CD4-positive, alpha-beta T cell treated with Interleukin-21 for 1 hour (primary cell): Measurements from ENCODE around the gene ABCF1.

Source experiments
- DNase-seq: peaks from one replicate; pipeline ENCODE4 v3.0.0-alpha.2; 2020

ABCF1 gene

DNA sequence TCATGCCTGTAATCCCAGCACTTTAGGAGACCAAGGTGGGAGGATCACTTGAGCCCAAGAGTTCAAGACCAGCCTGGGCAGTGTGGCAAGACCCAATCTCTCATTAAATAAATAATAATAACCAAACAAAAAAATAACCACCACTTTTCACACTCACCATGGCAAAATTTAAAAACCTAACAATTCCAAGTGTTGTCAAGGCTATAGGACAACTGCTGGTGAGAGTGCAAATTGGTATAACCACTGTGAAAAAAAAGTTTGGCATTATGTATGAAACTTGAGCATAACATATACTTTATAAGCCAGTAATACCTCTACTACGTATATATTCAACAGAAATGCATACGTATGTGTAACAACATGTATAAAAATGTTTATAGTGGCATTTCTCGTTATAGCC lies 10.3 kb upstream of the ABCF1 start:
- no peak for DNase-seq

DNA sequence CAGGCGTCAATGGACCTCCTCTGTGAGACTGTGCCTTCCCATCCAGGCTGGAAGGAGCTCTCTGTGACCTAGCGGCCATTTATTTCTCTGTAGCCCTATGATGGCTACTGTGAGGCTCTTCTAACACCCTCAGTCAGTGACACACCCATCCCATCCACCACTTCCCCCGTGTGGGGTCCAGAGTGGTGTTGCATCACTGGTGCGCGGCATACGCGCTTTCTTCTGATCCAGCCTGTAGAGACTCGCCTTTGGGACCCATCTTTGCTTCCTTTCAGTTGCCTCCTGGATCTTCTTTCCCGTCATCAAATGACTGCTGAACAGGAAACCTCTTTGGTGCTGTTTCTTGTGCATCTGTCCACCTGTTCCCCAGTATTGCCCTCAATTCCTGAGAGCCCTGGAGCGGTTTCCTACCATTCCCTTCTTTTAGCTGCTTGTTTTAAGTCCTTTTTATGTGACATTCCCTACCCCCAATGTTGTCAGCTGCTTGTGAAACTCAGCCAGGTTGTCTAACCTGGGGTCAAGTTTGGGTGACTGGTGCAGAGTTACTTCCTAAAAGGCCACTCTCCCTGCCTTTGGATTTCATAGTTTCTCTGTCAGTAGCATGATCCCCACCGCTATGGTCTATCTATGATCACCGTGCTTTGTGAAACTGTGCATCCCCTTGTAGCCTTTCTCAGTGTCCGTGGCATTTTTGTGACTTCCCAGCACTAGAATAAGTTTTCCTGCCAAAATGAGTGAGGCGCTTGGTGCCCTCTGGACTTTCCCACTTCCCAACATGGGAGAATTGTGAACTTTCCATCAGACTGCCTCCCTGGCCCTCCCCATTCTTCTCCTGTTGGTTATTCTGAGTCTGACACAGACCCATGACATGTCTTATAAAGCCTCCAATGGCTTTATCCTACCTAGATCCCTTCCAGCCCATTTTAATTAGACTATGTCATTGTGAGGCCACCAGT lies 8.5 kb upstream of the ABCF1 start:
- DNase-seq = no peak

DNA sequence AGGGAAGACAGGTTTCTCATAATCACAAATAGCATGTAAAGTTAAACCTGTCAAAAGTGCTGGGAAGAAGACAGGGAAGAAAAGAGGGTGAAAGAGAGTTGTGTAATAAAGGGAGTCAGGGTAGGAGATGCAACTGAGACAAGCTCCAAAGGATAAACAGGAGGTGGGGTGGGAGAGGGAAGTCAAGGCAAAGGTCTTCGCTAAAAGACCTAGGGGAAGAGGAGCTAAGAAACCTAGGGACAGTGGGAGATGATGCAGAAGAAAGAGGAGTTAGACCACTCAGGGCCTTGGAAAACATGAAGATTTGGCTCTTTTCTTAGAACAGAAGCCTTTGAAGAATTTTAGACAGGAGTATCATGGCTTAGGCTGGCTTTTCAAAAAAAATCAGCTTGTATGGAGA lies 7.1 kb upstream of the ABCF1 start:
- DNase-seq = no peak

DNA sequence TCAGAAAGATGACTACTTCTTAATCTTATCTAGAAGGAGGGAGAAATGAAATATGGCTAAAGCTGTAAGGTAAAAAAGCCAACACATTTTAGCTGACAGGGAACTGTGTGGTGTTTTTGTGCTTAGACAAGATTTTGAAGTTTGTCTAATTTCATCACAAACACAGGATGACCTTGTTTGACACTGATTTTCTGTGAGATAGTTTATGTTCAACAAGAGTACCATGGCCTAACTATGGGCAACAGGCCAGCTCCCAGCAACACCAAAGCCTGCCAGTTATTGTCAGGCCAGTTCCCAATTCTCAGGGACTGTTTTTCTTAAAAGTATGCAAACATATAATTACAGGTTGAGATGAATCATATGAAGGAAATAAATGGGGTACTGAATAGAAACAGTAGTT lies 5.5 kb upstream of the ABCF1 start:
- DNase-seq = no peak

DNA sequence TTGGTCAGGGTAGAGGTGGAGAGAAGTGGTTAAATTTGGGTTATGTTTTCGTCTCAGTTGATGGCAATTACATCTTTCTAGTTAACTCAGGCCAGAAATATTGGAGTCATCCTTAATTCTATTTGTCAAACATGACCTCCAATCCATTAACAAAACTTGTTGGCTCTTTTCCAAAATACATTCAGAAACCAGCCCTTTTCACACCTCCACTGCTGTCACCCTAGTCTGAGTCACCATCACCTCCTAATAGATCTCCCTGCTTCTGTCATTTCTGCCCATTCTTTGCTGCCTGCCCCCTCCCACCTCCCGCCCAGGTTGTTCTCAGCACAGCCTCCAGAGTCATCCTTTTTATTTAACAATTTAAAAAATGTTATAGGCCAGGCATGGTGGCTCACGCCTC lies 3.0 kb upstream of the ABCF1 start:
- peak; percentile 55 for DNase-seq

DNA sequence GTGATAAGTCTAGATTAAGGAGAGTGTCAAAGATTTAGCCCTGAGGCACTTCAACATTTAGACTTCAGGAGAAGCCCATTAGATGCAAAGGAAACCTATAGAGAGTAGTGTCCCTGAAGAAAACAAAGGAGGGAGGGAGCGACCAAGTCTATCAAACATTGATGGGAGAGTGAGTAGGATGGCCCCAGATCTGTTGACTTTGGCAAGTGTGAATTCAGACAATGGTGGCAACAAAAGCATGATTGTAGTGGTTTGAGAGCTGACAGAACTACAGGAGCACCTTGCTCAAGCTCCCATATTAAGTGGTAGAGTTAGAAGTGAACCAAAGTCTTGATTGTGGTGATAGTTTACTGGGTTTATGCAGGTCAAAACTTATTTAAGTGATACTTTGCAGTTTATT lies 979 bp upstream of the ABCF1 start:
- DNase-seq = no peak

DNA sequence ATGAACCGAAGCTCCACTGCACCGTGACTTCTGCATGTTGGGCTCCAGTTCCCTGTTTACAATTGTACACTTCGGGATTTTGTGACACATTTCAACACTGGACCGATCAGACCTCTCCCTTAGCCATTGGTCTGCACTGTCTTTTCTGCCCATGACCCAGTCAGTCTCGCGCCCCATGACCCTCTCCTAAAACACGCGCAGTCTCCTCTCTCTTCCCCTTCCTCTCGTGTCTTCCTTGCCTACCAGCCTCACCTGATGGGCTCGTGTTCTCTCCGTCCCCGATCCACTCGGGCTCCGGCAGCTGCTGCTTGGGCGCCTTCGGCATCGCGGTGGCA lies 535 bp upstream of the ABCF1 start:
- DNase-seq = no peak

DNA sequence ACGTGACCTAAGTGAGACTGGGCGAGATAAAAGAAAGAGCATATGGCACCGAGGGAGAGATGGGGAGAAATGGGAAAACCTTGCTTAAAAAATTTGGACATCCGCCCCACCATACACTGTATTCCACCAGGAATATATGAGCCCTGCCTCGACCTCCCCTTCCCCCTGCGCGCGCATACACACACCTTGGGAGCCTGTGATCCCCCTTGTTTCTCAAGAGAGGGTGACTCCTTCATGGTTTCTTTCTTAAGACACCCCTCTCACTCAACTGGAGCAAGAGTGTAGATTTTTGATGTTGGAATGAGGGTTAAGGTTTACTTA lies 480 bp downstream of the ABCF1 start:
- DNase-seq = no peak

DNA sequence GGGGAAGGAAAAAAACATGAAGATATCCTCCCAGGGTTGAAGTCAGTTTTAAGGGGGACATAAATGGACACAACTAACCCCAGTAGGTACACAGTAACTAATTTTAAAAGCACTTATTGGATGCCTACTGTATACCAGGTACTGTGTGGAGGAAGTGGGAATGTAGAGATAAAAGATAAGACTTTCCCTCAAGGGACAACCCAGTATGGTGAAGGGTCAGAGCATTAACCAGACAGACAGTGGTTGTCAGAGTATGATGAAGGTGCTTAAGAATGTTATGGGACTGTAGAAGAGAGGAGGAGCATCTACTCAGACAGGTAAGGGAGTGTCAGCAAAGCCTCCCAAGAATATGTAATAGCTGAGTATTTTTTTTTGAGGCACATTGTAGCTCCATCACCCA lies 906 bp downstream of the ABCF1 start:
- no peak for DNase-seq

DNA sequence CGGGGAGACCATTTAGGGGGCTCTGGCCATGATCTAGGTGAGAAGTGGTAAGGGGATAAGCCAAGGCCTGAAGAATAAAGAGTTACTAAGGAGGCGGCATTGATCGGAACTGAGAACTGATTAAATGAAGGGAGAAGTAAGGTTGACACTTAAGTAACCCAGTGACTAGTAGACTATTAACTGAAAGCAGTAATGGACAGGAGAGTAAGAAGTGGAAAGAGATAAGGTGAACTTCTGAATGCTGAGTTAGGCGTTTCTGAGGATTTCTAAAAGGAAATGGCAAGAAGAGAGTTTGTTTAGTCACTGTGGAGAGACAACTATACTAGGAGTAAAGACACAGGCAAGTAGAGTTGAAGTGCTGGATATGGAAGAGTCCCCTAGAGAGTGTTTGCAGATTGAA lies 1.9 kb downstream of the ABCF1 start:
- DNase-seq = no peak

DNA sequence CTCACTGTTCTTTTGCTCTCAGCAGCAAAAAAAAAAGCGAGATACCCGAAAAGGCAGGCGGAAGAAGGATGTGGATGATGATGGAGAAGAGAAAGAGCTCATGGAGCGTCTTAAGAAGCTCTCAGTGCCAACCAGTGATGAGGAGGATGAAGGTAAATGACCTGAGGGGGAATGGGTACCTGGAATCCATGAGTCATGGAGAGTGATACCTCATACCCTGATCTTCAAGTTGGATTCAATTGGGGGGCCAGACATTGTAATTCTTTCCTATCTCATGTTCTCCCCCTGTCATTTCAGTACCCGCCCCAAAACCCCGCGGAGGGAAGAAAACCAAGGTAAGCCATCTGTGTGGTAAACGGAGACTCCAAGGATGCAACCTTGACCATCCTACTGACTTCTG lies 6.8 kb downstream of the ABCF1 start:
- no peak for DNase-seq

DNA sequence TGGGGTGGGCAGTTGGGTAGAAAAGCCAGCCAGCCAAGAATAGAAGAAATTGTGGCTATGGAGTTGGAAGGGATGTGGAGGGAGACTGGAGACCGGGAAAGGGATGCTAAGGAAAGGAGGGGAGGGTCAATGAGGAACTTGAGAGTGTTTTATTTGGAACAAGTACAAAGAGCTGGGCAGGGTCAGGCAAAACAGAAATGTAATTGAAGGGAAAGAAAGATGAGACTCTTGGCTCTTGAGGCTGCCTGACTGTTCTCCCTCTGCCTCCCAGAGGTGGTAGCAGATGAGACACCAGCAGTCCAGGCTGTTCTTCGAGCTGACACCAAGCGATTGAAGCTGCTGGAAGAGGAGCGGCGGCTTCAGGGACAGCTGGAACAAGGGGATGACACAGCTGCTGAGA lies 12.7 kb downstream of the ABCF1 start:
- DNase-seq = no peak

DNA sequence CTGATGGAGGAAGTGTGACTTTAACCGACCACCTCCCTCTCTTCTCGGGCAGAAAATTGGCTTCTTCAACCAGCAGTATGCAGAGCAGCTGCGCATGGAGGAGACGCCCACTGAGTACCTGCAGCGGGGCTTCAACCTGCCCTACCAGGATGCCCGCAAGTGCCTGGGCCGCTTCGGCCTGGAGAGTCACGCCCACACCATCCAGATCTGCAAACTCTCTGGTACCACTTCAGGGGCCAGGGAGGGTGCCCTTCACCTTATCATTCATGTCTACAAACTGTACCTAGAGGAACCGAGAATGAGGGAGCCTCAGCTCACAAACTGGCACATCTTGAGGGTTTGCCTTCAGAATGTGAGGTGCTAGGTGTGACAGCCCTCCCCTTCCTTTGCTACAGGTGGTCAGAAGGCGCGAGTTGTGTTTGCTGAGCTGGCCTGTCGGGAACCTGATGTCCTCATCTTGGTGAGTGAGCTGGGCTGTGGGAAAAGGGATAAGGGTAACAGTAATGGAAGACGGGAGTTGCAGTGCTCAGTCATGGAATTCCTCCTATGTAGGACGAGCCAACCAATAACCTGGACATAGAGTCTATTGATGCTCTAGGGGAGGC lies 18.6 kb downstream of the ABCF1 start:
- DNase-seq = no peak

DNA sequence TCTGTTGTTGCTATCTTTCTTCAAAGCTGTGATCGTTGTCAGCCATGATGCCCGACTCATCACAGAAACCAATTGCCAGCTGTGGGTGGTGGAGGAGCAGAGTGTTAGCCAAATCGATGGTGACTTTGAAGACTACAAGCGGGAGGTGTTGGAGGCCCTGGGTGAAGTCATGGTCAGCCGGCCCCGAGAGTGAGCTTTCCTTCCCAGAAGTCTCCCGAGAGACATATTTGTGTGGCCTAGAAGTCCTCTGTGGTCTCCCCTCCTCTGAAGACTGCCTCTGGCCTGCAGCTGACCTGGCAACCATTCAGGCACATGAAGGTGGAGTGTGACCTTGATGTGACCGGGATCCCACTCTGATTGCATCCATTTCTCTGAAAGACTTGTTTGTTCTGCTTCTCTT lies 19.3 kb downstream of the ABCF1 start:
- DNase-seq = no peak

DNA sequence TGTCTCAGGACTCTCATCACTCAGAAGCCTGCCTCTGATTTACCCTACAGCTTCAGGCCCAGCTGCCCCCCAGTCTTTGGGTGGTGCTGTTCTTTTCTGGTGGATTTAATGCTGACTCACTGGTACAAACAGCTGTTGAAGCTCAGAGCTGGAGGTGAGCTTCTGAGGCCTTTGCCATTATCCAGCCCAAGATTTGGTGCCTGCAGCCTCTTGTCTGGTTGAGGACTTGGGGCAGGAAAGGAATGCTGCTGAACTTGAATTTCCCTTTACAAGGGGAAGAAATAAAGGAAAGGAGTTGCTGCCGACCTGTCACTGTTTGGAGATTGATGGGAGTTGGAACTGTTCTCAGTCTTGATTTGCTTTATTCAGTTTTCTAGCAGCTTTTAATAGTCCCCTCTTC lies 19.8 kb downstream of the ABCF1 start:
- no peak for DNase-seq

DNA sequence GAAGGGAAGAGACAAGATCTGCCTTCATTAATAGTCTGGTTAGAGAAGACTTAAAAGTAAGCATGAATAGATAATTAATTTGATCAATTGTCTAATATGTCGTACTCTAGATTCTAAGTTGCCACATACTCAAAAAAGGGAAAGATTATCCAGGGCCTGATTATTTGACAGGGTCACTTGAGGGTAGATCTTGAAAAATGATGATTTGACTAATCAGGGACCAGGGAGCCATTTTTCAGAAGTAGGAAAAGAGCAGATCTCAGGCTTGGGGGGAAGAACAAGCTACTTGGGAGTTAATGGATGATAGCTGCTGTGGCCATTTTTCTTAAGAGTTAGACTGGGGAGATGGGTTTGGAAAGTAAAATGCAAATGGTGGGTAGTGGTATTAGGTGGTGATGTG lies 21.0 kb downstream of the ABCF1 start:
- no peak for DNase-seq

DNA sequence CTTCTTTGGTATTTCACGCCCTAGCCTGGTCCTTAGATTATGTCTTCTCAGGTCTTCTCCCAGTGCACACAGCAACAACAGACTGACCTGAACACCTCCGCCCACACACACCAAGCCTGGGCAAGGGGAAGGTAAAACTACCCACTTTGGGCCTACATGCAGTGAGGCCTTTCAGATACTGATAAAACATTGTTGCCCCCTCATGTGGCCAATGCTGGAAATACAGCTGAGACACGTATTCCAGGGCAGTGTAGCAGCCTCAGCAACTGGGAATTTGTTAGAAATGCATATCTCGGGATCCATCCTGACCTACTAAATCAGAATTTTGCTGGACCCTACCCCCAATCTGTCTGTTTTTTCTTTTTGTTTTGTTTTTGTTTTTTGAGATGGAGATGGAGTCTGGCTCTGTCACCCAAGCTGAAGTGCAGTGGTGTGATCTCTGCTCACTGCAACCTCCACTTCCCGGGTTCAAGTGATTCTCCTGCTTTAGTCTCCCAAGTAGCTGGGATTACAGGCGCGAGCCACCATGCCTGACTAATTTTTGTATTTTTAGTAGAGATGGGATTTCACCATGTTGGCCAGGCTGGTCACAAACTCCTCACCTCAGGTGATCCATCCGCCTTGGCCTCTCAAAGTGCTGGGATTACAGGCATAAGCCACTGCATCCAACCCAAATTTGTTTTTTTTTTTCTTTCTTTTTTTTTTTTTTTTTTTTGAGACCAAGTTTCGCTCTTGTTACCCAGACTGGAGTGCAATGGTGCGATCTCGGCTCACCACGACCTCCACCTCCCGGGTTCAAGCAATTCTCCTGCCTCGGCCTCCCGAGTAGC lies 26.3 kb downstream of the ABCF1 start:
- peak; percentile 84 for DNase-seq

DNA sequence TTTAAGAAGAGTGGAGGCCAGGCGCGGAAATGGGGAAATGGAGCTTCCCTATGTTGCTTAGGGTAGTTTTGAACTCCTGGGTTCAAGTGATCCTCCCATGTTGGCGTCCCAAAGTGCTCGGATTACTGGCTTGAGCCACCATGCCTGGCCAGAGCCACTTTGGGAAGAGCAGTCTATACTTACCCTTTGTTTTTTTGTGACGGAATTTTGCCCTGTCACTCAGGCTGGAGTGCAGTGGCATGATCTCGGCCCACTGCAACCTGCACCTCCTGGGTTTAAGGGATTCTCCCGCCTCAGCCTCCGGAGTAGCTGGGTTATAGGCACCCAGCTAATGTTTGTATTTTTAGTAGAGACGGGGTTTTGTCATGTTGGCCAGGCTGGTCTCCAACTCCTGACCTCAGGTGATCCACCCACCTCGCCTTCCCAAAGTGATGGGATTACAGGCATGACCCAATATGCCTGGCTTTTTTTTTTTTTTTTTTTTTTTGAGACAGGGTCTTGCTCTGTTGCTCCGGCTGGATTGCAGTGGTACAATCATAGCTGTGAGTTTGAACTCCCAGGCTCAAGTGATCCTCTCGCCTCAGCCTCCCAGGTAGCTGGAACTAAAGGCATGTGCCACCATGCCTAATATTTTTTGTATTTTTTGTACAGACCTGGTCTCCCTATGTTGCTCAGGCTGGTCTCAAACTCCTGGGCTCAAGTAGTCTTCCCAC lies 27.8 kb downstream of the ABCF1 start:
- no peak for DNase-seq

DNA sequence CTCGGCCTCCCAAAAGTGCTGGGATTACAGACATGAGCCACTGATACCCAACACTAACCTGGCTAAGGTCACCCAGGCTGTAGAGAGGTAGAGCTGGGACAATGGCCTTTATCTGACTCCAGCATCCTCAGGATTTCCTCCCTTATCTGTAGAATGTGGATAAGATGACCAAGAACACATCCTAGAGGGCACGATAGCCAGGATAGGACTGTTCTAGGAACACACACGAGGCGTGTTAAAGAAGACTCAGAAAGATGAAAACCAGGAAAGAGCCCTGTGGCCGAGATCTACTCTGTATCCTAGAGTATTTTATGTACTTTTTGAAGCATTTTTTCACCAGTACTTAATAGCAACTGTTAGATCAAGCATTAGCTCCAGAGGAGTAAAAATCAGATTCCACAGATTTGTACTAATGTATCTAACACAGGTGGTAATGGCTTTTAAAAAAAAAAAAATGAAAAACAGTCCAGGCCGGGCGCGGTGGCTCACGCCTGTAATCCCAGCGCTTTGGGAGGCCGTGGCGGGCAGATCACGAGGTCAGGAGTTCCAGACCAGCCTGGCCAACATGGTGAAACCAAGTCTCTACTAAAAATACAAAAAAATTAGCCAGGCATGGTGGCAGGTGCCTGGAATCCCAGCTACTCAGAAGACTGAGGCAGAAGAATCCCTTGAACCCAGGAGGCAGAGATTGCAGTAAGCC lies 28.5 kb downstream of the ABCF1 start:
- DNase-seq = no peak

DNA sequence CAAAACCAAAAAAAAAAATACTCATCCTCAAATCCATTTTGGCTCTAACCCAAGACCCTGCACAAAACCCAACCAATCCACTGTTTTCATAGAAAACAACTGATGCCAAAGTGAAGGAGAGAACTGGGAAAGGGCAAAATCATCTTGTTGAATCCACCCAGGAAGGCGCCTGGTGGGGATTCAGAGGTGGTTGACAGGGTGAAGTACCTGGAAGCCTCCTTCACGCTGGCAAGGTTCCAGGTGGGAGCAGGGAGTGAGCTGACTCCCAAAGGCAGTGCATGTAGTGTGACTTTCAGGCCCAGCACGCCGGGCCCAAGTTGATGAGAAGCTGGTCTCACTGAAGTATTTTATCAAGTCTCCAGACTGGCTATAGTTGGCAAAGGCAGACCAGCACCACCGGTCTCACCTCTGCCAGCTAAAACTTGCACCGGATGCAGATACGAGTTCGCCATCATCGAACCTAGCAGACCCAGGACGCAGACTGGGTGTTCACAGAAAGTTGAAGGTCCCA lies 29.3 kb downstream of the ABCF1 start:
- no peak for DNase-seq

DNA sequence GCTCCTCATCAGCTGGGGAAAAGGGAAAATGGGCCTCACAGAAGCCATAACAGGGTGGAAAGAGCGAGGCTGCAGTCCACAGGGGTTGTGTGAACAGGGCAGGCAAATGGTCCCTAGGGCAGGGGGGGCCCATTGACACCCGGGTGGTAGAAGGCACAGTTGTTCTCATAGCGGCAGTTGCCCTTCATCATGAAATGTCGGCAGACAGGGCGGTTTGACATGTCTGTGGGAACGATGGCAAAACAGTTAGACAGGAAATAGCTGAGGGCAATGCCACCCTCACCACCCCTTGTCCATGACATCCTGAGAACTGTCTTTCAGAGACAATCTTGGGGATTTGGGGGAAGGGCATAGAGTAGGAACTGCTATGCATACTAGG lies 30.2 kb downstream of the ABCF1 start:
- peak; percentile 39 for DNase-seq

DNA sequence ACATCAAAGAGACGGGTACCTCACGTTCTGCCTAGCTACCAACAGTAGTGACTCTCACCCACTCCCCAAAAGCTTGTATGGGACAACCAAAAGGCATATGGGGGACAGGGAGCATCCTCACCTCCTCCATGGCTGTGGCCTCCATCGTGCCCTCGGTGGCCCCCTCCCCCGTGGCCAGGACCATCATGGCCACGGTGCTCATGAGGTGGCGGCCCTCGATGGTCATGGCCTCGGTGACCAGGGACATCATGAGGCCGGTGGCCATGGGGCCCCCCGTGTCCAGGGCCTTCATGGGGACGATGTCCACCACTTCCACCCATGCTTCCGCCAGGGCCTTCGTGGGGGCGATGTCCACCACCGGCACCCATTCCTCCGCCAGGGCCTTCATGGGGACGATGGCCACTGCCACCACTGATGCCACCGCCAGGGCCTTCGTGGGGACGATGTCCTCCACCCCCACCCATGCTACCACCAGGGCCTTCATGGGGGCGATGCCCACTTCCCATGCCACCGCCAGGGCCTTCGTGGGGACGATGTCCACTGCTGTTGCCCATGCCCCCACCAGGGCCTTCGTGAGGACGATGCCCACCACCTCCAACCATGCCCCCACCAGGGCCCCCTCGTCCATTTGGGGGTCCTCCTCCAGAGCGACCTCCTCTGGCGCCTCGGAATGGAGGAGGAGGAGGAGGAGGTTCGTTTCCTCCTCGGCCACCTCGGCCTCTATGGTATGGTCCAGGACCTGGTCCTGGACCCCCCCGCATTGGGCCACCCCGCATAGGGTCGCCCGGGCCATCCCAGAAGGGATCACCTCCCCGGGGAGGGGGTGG lies 30.8 kb downstream of the ABCF1 start:
- no peak for DNase-seq
